Heart right ventricle (tissue), 16 donors: ENCODE measurements around the gene DHPS. TPM values are rescaled to one million over a fixed set of nuclear protein-coding genes. Genes with fewer than 3 reads are reported as not detected.

Experiments used
- ATAC-seq, 8 donors: fragments of 200-7000 bp; cut with Tn5 transposase; one replicate each; pipeline ENCODE4 v1.9.1; 2020; ENCODE audit warnings: mild to moderate bottlenecking in 8 of 8, moderate library complexity in 8 of 8, moderate number of reproducible peaks in 1 of 8
- DNase-seq, 2 donors: peaks; one replicate each; pipeline ENCODE4 v3.0.0-alpha.2; 2020
- H3K27ac ChIP-seq, 10 donors: fragments of 200-600 bp; sonication (generic) in 2 of 10; one replicate each; pipeline versions ENCODE4 v1.5.0 to v1.8.0; 2020 to 2022; ENCODE audit warnings: mild to moderate bottlenecking in 3 of 10
- H3K27me3 ChIP-seq, 7 donors: fragments of 200-600 bp; one replicate each; pipeline ENCODE4 v1.8.0; 2021 to 2022; ENCODE audit warnings: mild to moderate bottlenecking in 2 of 7
- H3K36me3 ChIP-seq, 9 donors: fragments of 200-600 bp; sonication (generic) in 1 of 9; one replicate each; pipeline versions ENCODE4 v1.5.0 to v1.8.0; 2020 to 2022; ENCODE audit warnings: mild to moderate bottlenecking in 2 of 9
- H3K4me1 ChIP-seq, 9 donors: fragments of 200-600 bp; sonication (generic) in 1 of 9; one replicate each; pipeline versions ENCODE4 v1.5.0 to v1.8.0; 2020 to 2022; ENCODE audit warnings: mild to moderate bottlenecking in 4 of 9
- H3K4me3 ChIP-seq, 10 donors: fragments of 200-600 bp; sonication (generic) in 2 of 10; one replicate each; pipeline versions ENCODE4 v1.5.0 to v1.8.0; 2020 to 2022; ENCODE audit warnings: mild to moderate bottlenecking in 7 of 10, moderate library complexity in 2 of 10
- H3K9me3 ChIP-seq, 11 donors: fragments of 200-600 bp in 10 of 11; sonication (generic) in 2 of 11; one replicate each; pipeline versions ENCODE4 v1.5.0 to v1.8.0; 2013 to 2022; ENCODE audit warnings: mild to moderate bottlenecking in 2 of 11, control low read depth in 1 of 11, moderate library complexity in 1 of 11
- CTCF ChIP-seq, 9 donors: fragments of 200-600 bp; sonication (generic) in 2 of 9; IDR thresholded peaks; one replicate each; pipeline versions ENCODE4 v1.5.0 to v1.8.0; 2021 to 2022; ENCODE audit warnings: antibody characterized with exemption in 9 of 9, mild to moderate bottlenecking in 5 of 9, moderate library complexity in 1 of 9
- WGBS, 2 donors: extraction: QIAGEN DNeasy Blood & Tissue Kit; methylation state at CpG; one replicate each; pipeline ENCODE4 v1.1.7; 2013; ENCODE audit warnings: inconsistent platforms in 1 of 2; 5-methylcytosine and 5-hydroxymethylcytosine counted together
- intact Hi-C, 10 donors: fragments of 100-400 bp; cut with DNase I; formaldehyde crosslinking; loops; one replicate each; pipeline versions ENCODE4 v1.11.1 to v1.14.2; 2022
- polyA plus RNA-seq, 2 donors: library from polyadenylated mRNA; stranded (reverse); fragments of 200-250 nt; gene quantifications; one replicate each; pipeline ENCODE4 v1.2.3, GENCODE V29; 2013
- total RNA-seq, 10 donors: library from RNA; stranded (reverse); fragmentation: NEBNext Ultra II Directional in 3 of 10; extraction: Animal tissue kit (Norgen Biotek cat#: 25700) in 3 of 10; gene quantifications; one replicate each; pipeline versions ENCODE4 v1.2.1 to v1.2.4, GENCODE V29; 2021 to 2023
- donor health status: Arrhythmogenic right ventricular cardiomyopathy.
- donor health status: ischemic (EF 13 %, LVEDD 7.1; RV severe dilation, severe dysfunction).
- donor health status: healthy with polysubstance abuse.
- donor health status: DM: no; HTN: yes; CAD: no.
- donor health status: DM: no; HTN: no; CAD: no.
- donor health status: ischemic (EF 25% LVEDD 6.9; RV normal size, moderate dysfunction).
- donor health status: ischemic (EF 25% LVEDD 5.7; RV mildly dilated, moderate dysfunction).
- donor health status: healthy.
- donor health status: DM: yes; HTN: yes; CAD: no.
- donor health status: Ischemic cardiomyopathy.
- donor health status: ischemic (EF 35%, LVEDD 5.7; RV mildly dilated, moderate dysfunction).
- donor health status: nonischemic (EF 11% LVEDD 7.7; RV severe dilation, severe dysfunction).
- donor health status: DM: yes; HTN: yes; CAD: no.
- donor health status: PGD.
- donor health status: ischemic (EF 29% LVEDD 5.4; RV normal size, mild dysfunction).
- donor health status: nonischemic (EF 23%, LVEDD 6.1; RV moderate dilation, normal function).

The DHPS gene
- total and polyA plus RNA-seq, 12 donors: 43.6 to 82.2 (median 51.3) TPM

- 69 to 74% methylated on average over 26 of the region's 26 CpGs for WGBS, 2 donors
- Histone ChIP-seq H3K4me1 (no peaks in the 10 kb centered on the region), H3K9me3 (no peaks in the 10 kb centered on the region), H3K36me3 (peaks cover 0 to 4% (median 0%) of the 10 kb centered on the region in 9 donors), H3K27ac (no peak overlapping the region), H3K27me3 (no peaks in the 10 kb centered on the region), H3K4me3 (no peak overlapping the region)
- no peak for TF ChIP-seq CTCF (IDR thresholded peaks at IDR 0.05)
- DNase-seq (no peak), ATAC-seq (peak in 1 of 8 donors; percentile 29)
- intact Hi-C loops: no loop called here
Observed at GRCh38 chr19:12689581-12690216, 8.0 kb upstream of the DHPS start.

- intact Hi-C loops: no loop called here
- TF ChIP-seq CTCF (IDR thresholded peaks at IDR 0.05): no peak
- DNase-seq (no peak), ATAC-seq (no peak)
- Histone ChIP-seq H3K27me3 (no peaks in the 10 kb centered on the region), H3K4me1 (no peaks in the 10 kb centered on the region), H3K27ac (no peak overlapping the region), H3K4me3 (no peak overlapping the region), H3K36me3 (peaks cover 0 to 4% (median 0%) of the 10 kb centered on the region in 9 donors), H3K9me3 (no peaks in the 10 kb centered on the region)
- WGBS, 2 donors: 90 to 96% methylated on average over 12 of the region's 12 CpGs
Observed at GRCh38 chr19:12689012-12689411, 7.3 kb upstream of the DHPS start.

GRCh38 chr19:12687496-12688196, 6.0 kb upstream of the DHPS start, which contains the start of gene GNG14:
TSS of gene GNG14 (plus strand) at chr19:12687998. CDS start at chr19:12688049, 51 bp downstream.
- DNase-seq: no peak
- no peaks in the 10 kb centered on the region for H3K4me1 ChIP-seq
- no peak for TF ChIP-seq CTCF (IDR thresholded peaks at IDR 0.05)
- H3K27me3 ChIP-seq: no peaks in the 10 kb centered on the region
- WGBS, 2 donors: 83 to 88% methylated on average over 9 of the region's 9 CpGs
- H3K9me3 ChIP-seq: no peaks in the 10 kb centered on the region
- peaks cover 0 to 4% (median 0%) of the 10 kb centered on the region in 9 donors for H3K36me3 ChIP-seq
- ATAC-seq: no peak
- no peak within 1 kb of the TSS for H3K27ac ChIP-seq
- H3K4me3 ChIP-seq: no peak within 1 kb of the TSS
- intact Hi-C loops: no loop called here

GRCh38 chr19:12685831-12686230, 4.2 kb upstream of the DHPS start:
- Histone ChIP-seq H3K4me3 (no peak overlapping the region), H3K4me1 (peaks cover 0 to 8% (median 4%) of the 10 kb centered on the region in 9 donors), H3K27me3 (no peaks in the 10 kb centered on the region), H3K27ac (no peak overlapping the region), H3K9me3 (no peaks in the 10 kb centered on the region), H3K36me3 (peaks cover 0 to 4% (median 0%) of the 10 kb centered on the region in 9 donors)
- DNase-seq (no peak), ATAC-seq (no peak)
- no peak for TF ChIP-seq CTCF (IDR thresholded peaks at IDR 0.05)
- intact Hi-C loops: no loop called here
- WGBS, 2 donors: 76 to 82% methylated on average over 3 of the region's 3 CpGs
